Mucosa of descending colon (tissue), 3 donors: Measurements from ENCODE around the gene SLC4A1. TPM values are rescaled to one million over a fixed set of nuclear protein-coding genes. Genes with fewer than 3 reads are reported as not detected.

Source experiments
- ATAC-seq: fragments of 200-7000 bp; cut with Tn5 transposase; one replicate; pipeline ENCODE4 v1.9.1; 2020; ENCODE audit warnings: mild to moderate bottlenecking, moderate library complexity
- DNase-seq, 3 donors: peaks; one replicate each; pipeline ENCODE4 v3.0.0-alpha.2; 2020
- H3K36me3 ChIP-seq: fragments of 200-600 bp; one replicate; pipeline ENCODE4 v1.8.0; 2021; ENCODE audit warnings: low read depth, mild to moderate bottlenecking
- H3K4me1 ChIP-seq: fragments of 200-600 bp; one replicate; pipeline ENCODE4 v1.8.0; 2021; ENCODE audit warnings: low read depth, mild to moderate bottlenecking
- H3K4me3 ChIP-seq: fragments of 200-600 bp; one replicate; pipeline ENCODE4 v1.8.0; 2021; ENCODE audit warnings: mild to moderate bottlenecking
- H3K9me3 ChIP-seq: fragments of 200-600 bp; one replicate; pipeline ENCODE4 v1.8.0; 2021; ENCODE audit warnings: mild to moderate bottlenecking
- intact Hi-C, 2 donors: fragments of 100-400 bp; cut with DNase I in 1 of 2; cut with micrococcal nuclease in 1 of 2; formaldehyde crosslinking; loops; one replicate each; pipeline versions ENCODE4 v1.11.0 to v1.11.1; 2022; cut with DNase I, micrococcal nuclease
- total RNA-seq, 3 donors: library from RNA; stranded (reverse); fragmentation: NEBNext Ultra II Directional in 2 of 3; extraction: Animal tissue kit (Norgen Biotek cat#: 25700) in 2 of 3; gene quantifications; one replicate each; pipeline versions ENCODE4 v1.2.1 to v1.2.4, GENCODE V29; 2021 to 2023
- TF ChIP-seq, protein P1 (sequence below): fragments of 200-600 bp; IDR thresholded peaks from one replicate; pipeline ENCODE4 v1.8.0; 2022; ENCODE audit warnings: antibody characterized with exemption, mild to moderate bottlenecking
- donor health status: DM: no; HTN: no; CAD: no; lungs with moderate emphysema.
- donor health status: DM: no; HTN: no; CAD: no.
- donor health status: DM: no; HTN: yes; CAD: no.

SLC4A1 gene
- total RNA-seq, 3 donors from 2014 or later: not detected

DNA sequence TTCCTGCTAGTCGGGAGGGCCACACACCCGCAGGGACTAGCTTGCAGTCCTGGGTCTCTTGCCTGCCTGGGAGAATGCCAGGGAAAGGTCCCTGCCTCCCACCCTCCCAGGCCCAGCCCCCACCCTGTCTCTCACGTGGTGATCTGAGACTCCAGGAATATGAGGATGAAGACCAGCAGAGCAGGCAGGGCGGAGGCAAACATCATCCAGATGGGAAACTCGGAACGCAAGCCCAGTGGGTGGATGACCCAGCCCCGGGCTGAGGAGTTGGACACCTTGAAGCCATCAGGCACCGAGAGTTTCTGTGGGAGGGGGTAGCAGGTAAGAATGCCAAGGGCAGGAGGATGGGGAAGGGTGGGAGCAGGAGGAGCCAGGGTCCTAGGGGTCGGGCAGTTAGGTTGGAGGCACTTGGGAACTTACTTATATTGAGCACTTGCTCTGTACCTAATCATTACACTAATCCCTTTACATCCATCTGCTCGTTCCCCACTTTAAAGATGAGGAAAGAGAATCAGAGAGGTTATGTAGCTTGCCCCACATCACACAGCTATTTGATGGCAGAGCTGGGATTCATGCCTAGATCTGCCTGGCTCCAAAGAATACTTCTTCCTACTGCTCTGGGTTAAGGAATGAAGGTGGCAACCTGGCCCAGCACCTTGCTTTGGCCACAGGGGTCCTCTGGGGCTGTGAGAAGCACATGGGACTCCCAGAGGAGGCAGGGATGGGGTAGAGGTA is 13.4 kb downstream of the SLC4A1 start:
- Histone ChIP-seq H3K36me3 (no peaks in the 10 kb centered on the region), H3K4me3 (no peak overlapping the region), H3K9me3 (no peaks in the 10 kb centered on the region), H3K4me1 (no peaks in the 10 kb centered on the region)
- no peak for DNase-seq
- no peak for ATAC-seq
- TF ChIP-seq, protein P1, sequence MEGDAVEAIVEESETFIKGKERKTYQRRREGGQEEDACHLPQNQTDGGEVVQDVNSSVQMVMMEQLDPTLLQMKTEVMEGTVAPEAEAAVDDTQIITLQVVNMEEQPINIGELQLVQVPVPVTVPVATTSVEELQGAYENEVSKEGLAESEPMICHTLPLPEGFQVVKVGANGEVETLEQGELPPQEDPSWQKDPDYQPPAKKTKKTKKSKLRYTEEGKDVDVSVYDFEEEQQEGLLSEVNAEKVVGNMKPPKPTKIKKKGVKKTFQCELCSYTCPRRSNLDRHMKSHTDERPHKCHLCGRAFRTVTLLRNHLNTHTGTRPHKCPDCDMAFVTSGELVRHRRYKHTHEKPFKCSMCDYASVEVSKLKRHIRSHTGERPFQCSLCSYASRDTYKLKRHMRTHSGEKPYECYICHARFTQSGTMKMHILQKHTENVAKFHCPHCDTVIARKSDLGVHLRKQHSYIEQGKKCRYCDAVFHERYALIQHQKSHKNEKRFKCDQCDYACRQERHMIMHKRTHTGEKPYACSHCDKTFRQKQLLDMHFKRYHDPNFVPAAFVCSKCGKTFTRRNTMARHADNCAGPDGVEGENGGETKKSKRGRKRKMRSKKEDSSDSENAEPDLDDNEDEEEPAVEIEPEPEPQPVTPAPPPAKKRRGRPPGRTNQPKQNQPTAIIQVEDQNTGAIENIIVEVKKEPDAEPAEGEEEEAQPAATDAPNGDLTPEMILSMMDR: no peak
- intact Hi-C loops: no loop called here

DNA sequence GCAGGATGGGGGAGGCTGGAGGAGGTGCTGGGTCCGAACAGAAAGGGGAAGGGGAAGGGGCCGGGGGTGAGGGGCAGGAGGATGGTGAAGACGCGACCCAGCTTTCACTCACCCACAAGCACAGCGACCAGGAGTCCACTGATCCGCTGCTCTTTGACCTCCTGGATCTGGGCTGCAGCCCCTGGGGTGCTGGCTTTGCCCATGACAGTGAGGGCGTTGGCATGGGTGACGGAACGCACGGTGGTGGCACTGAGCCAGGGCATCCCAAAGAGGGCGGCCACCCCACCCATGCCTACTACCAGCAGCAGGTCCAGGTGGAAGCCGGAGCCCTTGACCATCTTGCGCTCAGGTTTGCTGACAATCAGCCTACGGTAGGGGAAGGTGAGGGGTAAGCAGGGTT is 14.9 kb downstream of the SLC4A1 start:
- ATAC-seq: no peak
- DNase-seq: no peak
- TF ChIP-seq, protein P1: no peak
- Histone ChIP-seq H3K9me3 (no peaks in the 10 kb centered on the region), H3K4me3 (no peak overlapping the region), H3K36me3 (no peaks in the 10 kb centered on the region), H3K4me1 (no peaks in the 10 kb centered on the region)
- intact Hi-C loops: no loop called here

DNA sequence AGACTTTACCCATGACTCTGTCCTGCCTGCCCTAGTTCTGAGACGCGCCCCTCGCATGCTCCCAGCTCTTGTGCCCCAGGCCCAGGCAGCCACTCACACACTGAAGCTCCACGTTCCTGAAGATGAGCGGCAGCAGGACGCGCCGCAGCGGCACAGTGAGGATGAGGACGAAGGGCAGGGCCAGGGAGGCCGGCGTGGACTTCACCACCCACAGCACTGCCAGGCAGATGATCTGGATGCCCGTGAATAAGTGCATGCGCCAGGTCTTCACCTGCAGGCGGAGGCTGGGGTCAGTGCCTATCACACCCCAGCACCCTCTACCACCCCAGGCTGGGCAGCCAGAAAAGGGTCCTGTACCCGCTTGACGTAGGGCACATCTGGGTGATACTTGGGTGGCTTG is 16.9 kb downstream of the SLC4A1 start:
- ATAC-seq: no peak
- no peak overlapping the region for H3K4me3 ChIP-seq
- peaks cover 9% of the 10 kb centered on the region for H3K4me1 ChIP-seq
- TF ChIP-seq, protein P1: no peak
- no peak for DNase-seq
- no peaks in the 10 kb centered on the region for H3K36me3 ChIP-seq
- intact Hi-C loops: no loop called here
- H3K9me3 ChIP-seq: no peaks in the 10 kb centered on the region

DNA sequence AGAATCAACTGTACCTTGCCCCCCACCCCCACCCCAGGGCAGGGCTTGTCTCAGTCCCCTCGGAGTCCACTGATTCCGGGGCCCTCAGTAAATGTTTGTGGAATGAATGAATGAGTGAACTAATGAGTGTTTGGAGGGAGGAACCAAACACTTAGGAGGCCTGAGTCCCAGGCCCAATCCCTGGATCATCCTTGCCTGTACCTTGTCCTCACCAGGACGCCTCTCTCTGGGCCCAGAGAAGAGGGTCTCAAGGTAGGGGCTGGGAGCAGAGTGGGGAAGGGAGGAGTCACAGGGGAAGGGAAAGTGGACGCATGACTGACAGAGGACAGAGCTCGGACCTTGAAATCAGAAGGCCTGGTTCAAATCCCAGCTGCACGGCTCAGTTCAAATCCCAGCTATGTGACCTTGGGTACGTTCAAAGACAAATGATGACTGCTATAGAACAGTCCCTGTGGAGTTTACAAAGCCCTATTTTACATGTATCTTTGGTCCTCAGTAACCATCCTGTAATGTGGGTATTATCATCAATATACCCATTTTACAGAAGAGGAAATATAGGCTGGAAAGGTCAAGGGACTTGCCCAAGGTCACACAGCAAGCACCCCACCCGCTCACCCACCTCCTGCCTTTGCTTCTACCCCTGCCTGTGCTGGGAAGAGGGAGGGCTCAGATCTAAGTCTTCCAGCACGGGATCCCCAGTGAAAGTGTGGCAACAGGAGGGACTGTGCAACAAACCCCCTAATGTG is 18.3 kb downstream of the SLC4A1 start:
- DNase-seq (no peak), ATAC-seq (no peak)
- peaks cover 14% of the 10 kb centered on the region for H3K4me1 ChIP-seq
- TF ChIP-seq, protein P1: no peak
- H3K36me3 ChIP-seq: no peaks in the 10 kb centered on the region
- no peaks in the 10 kb centered on the region for H3K9me3 ChIP-seq
- intact Hi-C loops: no loop called here
- H3K4me3 ChIP-seq: no peak overlapping the region

DNA sequence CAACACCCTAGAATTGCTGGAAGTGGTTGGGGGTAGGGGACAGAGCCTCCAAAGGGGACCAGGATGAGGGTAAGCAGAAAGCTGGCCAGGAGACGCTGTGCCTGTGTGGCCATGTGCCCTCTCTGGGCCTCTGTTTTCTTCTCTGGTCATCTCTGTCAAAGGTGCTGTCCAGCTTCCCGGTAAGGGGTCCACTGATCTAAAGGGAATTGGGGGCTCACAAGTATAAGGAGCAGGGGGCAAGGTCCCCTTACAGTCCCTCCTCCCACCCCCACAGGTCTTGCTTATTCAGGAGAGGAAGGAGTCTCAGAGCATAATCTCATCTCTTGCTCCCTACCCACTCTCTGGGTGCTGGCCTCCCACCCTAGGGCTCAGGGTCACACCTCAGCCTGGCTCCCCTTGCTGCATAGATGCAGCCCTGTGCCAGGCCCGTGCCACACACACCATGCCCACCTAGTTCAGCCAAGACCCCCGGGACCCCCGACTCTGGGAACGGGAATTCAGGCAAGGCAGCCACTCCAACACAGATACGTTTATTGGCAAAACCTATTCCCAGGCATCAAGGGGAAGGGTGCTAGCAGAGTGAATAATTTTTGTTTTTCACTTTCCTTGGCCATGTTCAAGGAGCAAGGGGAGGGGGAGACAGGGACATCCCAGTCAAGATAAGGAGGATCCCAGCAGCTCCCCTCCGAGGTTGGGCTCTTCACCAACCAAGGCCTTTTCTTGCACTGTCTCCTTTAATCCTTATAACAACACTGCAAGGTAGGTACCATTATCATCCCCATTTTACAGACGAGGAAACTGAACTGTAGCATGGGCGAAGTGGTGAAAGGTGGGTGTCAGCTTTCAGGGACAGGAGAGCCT is 19.8 kb downstream of the SLC4A1 start:
- no peaks in the 10 kb centered on the region for H3K9me3 ChIP-seq
- intact Hi-C loops: no loop called here
- H3K4me3 ChIP-seq: no peak overlapping the region
- ATAC-seq (no peak), DNase-seq (no peak)
- no peaks in the 10 kb centered on the region for H3K36me3 ChIP-seq
- TF ChIP-seq, protein P1: no peak
- H3K4me1 ChIP-seq: peaks cover 14% of the 10 kb centered on the region
